ENCODE data around the gene NEU3. TPM values are rescaled to one million over a fixed set of nuclear protein-coding genes. Genes with fewer than 3 reads are reported as not detected.

NEU3 gene
- total RNA-seq, 1 experiment from 2014 or later = 16.4 TPM

GRCh38 chr11:75024068-75024449 lies 35.3 kb downstream of the NEU3 start:
- no peaks in the 10 kb centered on the region; the same call in 1 of the 2 replicates for H3K27me3 Mint-ChIP-seq (ENCODE audit: low read depth)
- DNase-seq (ENCODE audit: low spot score) (no peak), ATAC-seq (no peak)
- ChIA-PET CTCF (interaction anchor here (0.6 to 5.1 kb wide), 8 partner anchors 9 to 225 kb away, joined by 3 to 54 read pairs (median 6); no protein-coding TSS in a partner anchor), POLR2A (no interaction called here)
- 0 out of 2 replicates have a peak overlapping the region, but pooled peaks have one; percentile 19 for H3K27ac Mint-ChIP-seq
- H3K4me1 Mint-ChIP-seq = no peaks in the 10 kb centered on the region
- no peak for TF ChIP-seq ZMAT4 (CRISPR knock-in tag; IDR thresholded peaks at IDR 0.05)
- TF ChIP-seq ZNF512 (CRISPR knock-in tag; IDR thresholded peaks at IDR 0.05; ENCODE audit: borderline replicate concordance) = no peak
- TF ChIP-seq USF2 (CRISPR knock-in tag; IDR thresholded peaks at IDR 0.05) = no peak
- no peak for TF ChIP-seq HMGA2 (CRISPR knock-in tag; IDR thresholded peaks at IDR 0.05)
- no peak for TF ChIP-seq ATF2 (CRISPR knock-in tag; IDR thresholded peaks at IDR 0.05; ENCODE audit: borderline replicate concordance, low read depth)
- no peak for TF ChIP-seq ZNF232 (CRISPR knock-in tag; IDR thresholded peaks at IDR 0.05)
- no peak for TF ChIP-seq ELF4 (CRISPR knock-in tag; IDR thresholded peaks at IDR 0.05; ENCODE audit: low read depth)
- no peak for TF ChIP-seq CDX4 (CRISPR knock-in tag; IDR thresholded peaks at IDR 0.05; ENCODE audit: borderline replicate concordance)
- TF ChIP-seq NR2C2 (CRISPR knock-in tag; IDR thresholded peaks at IDR 0.05) = no peak
- H3K36me3 Mint-ChIP-seq = peaks cover 19% of the 10 kb centered on the region
- H3K9me3 Mint-ChIP-seq = peaks cover 19% of the 10 kb centered on the region
- H3K4me3 Mint-ChIP-seq = no peak overlapping the region

GRCh38 chr11:75024764-75025211 lies 36.1 kb downstream of the NEU3 start:
- H3K4me3 Mint-ChIP-seq = no peak overlapping the region
- H3K27me3 Mint-ChIP-seq (ENCODE audit: low read depth) = no peaks in the 10 kb centered on the region; the same call in 1 of the 2 replicates
- ATAC-seq = no peak
- H3K9me3 Mint-ChIP-seq = peaks cover 14% of the 10 kb centered on the region
- no peaks in the 10 kb centered on the region for H3K4me1 Mint-ChIP-seq
- DNase-seq (ENCODE audit: low spot score) = no peak
- peaks cover 13% of the 10 kb centered on the region for H3K36me3 Mint-ChIP-seq
- TF ChIP-seq ATF2 (CRISPR knock-in tag; IDR thresholded peaks at IDR 0.05; ENCODE audit: borderline replicate concordance, low read depth) (no peak), SP1 (CRISPR knock-in tag; conservative IDR thresholded peaks at IDR 0.05) (no peak), ZNF232 (CRISPR knock-in tag; IDR thresholded peaks at IDR 0.05) (no peak), RORB (CRISPR knock-in tag; IDR thresholded peaks at IDR 0.05) (no peak), KAT7 (CRISPR knock-in tag; IDR thresholded peaks at IDR 0.05; ENCODE audit: borderline replicate concordance) (no peak), GABPB1 (CRISPR knock-in tag; IDR thresholded peaks at IDR 0.05) (no peak), JUN (CRISPR knock-in tag; IDR thresholded peaks at IDR 0.05) (no peak)
- ChIA-PET POLR2A (no interaction called here), CTCF (interaction anchor here (1.1 to 5.1 kb wide), 5 partner anchors 95 to 224 kb away, joined by 3 to 54 read pairs (median 5); no protein-coding TSS in a partner anchor)
- no peak overlapping the region for H3K27ac Mint-ChIP-seq

GRCh38 chr11:75025561-75025960 lies 36.8 kb downstream of the NEU3 start:
- ATAC-seq (no peak), DNase-seq (ENCODE audit: low spot score) (no peak)
- Mint-ChIP-seq H3K9me3 (peaks cover 6% of the 10 kb centered on the region), H3K27me3 (ENCODE audit: low read depth) (no peaks in the 10 kb centered on the region; the same call in 1 of the 2 replicates), H3K4me3 (no peak overlapping the region), H3K27ac (no peak overlapping the region), H3K36me3 (peaks cover 5% of the 10 kb centered on the region), H3K4me1 (no peaks in the 10 kb centered on the region)
- ChIA-PET CTCF (interaction anchor here (1.1 to 5.1 kb wide), 4 partner anchors 114 to 223 kb away, joined by 3 to 54 read pairs (median 20); no protein-coding TSS in a partner anchor), POLR2A (no interaction called here)
- no peak for TF ChIP-seq ATF2 (CRISPR knock-in tag; IDR thresholded peaks at IDR 0.05; ENCODE audit: borderline replicate concordance, low read depth)
- no peak for TF ChIP-seq ZNF121 (CRISPR knock-in tag; IDR thresholded peaks at IDR 0.05)
- no peak for TF ChIP-seq ESRRA (CRISPR knock-in tag; IDR thresholded peaks at IDR 0.05; ENCODE audit: borderline replicate concordance)
- no peak for TF ChIP-seq MAX (CRISPR knock-in tag; IDR thresholded peaks at IDR 0.05)
- TF ChIP-seq TCF7 (CRISPR knock-in tag; IDR thresholded peaks at IDR 0.05; ENCODE audit: low read depth) = no peak
- no peak for TF ChIP-seq KAT7 (CRISPR knock-in tag; IDR thresholded peaks at IDR 0.05; ENCODE audit: borderline replicate concordance)
- TF ChIP-seq IRF2 (CRISPR knock-in tag; IDR thresholded peaks at IDR 0.05; ENCODE audit: borderline replicate concordance, low read depth) = no peak
- TF ChIP-seq EMX1 (CRISPR knock-in tag; IDR thresholded peaks at IDR 0.05) = no peak
- TF ChIP-seq FOXK1 (CRISPR knock-in tag; IDR thresholded peaks at IDR 0.05) = no peak
- no peak for TF ChIP-seq IRF1 (CRISPR knock-in tag; IDR thresholded peaks at IDR 0.05)
- no peak for TF ChIP-seq NR3C1 (CRISPR knock-in tag; conservative IDR thresholded peaks at IDR 0.05; ENCODE audit: low read depth)
- no peak for TF ChIP-seq ZNF232 (CRISPR knock-in tag; IDR thresholded peaks at IDR 0.05)

All from WTC11 (cell line).